ENCODE measurements around the gene MYO10. TPM values are rescaled to one million over a fixed set of nuclear protein-coding genes. Genes with fewer than 3 reads are reported as not detected.

MYO10 gene
- total and polyA plus RNA-seq, 2 experiments from 2014 or later = 119 to 276 TPM

- peaks cover 40% of the 10 kb centered on the region for H3K4me1 ChIP-seq (ENCODE audit: insufficient read depth)
- Mint-ChIP-seq H3K36me3 (ENCODE audit: low read depth) (no peaks in the 10 kb centered on the region), H3K4me3 (no peak overlapping the region), H3K9me3 (no peaks in the 10 kb centered on the region), H3K27me3 (ENCODE audit: insufficient read depth, low read depth, poor library complexity) (peaks cover 12% of the 10 kb centered on the region), H3K27ac (no peak overlapping the region), H3K4me1 (peaks cover 57% of the 10 kb centered on the region)
- no peak overlapping the region for H3K4me3 ChIP-seq
- no peak overlapping the region for H3K4me2 ChIP-seq
- H3K36me3 ChIP-seq (ENCODE audit: insufficient read depth) = no peaks in the 10 kb centered on the region
- DNase-seq (ENCODE audit: low spot score) (no peak), ATAC-seq (no peak)
- TF ChIP-seq STAT1 (IDR thresholded peaks at IDR 0.05; ENCODE audit: unreplicated experiment) (no peak), CREB1 (CRISPR knock-in tag; IDR thresholded peaks at IDR 0.05; ENCODE audit: low read depth) (no peak), REST (IDR thresholded peaks at IDR 0.05; ENCODE audit: unreplicated experiment) (no peak), NANOG (IDR thresholded peaks at IDR 0.05; ENCODE audit: borderline replicate concordance) (no peak), CTCF (conservative IDR thresholded peaks at IDR 0.05; ENCODE audit: low read depth in 2 of 2) (no peak), JUNB (IDR thresholded peaks at IDR 0.05; ENCODE audit: unreplicated experiment) (no peak), POLR2AphosphoS5 (IDR thresholded peaks at IDR 0.05; ENCODE audit: low read depth) (no peak), EZH2 (IDR thresholded peaks at IDR 0.05; ENCODE audit: low read depth, unreplicated experiment) (no peak), ZNF114 (CRISPR knock-in tag; IDR thresholded peaks at IDR 0.05) (no peak)
- H3K79me2 ChIP-seq (replicated peaks; ENCODE audit: insufficient read depth) = peaks cover 89% of the 10 kb centered on the region
- no peak overlapping the region for H2AFZ ChIP-seq
- no peaks in the 10 kb centered on the region for H3K27me3 ChIP-seq (ENCODE audit: insufficient read depth)
- no peaks in the 10 kb centered on the region for H3F3A ChIP-seq (replicated peaks; ENCODE audit: low read depth)
- H3K9me2 ChIP-seq (ENCODE audit: insufficient read depth) = no peaks in the 10 kb centered on the region
- no peak overlapping the region for H3K27ac ChIP-seq (ENCODE audit: low read depth)
- H4K20me1 ChIP-seq (replicated peaks; ENCODE audit: insufficient read depth) = peaks cover 4% of the 10 kb centered on the region; the same call in 1 of the 2 replicates
Measured at GRCh38 chr5:16888694-16889124, 47.4 kb downstream of the MYO10 start.

GRCh38 chr5:16886793-16887345, 49.2 kb downstream of the MYO10 start:
- DNase-seq (ENCODE audit: low spot score) = no peak
- 0 out of 2 replicates have a peak, but pooled peaks cover 4% of the 10 kb centered on the region for H4K20me1 ChIP-seq (replicated peaks; ENCODE audit: insufficient read depth)
- H3K4me2 ChIP-seq = no peak overlapping the region
- H3K27me3 Mint-ChIP-seq (ENCODE audit: insufficient read depth, low read depth, poor library complexity) = peaks cover 6% of the 10 kb centered on the region
- H2AFZ ChIP-seq = no peak overlapping the region
- H3K27ac Mint-ChIP-seq = no peak overlapping the region
- peaks cover 90% of the 10 kb centered on the region for H3K79me2 ChIP-seq (replicated peaks; ENCODE audit: insufficient read depth)
- H3K27ac ChIP-seq (ENCODE audit: low read depth) = peak overlapping the region; percentile 24; the same call in 1 of the 2 replicates
- H3K9me2 ChIP-seq (ENCODE audit: insufficient read depth) = no peaks in the 10 kb centered on the region
- H3K9me3 Mint-ChIP-seq = no peaks in the 10 kb centered on the region
- H3K4me3 Mint-ChIP-seq = no peak overlapping the region
- no peaks in the 10 kb centered on the region for H3K36me3 Mint-ChIP-seq (ENCODE audit: low read depth)
- H3K36me3 ChIP-seq (ENCODE audit: insufficient read depth) = no peaks in the 10 kb centered on the region
- ATAC-seq = peak; percentile 22
- H3K27me3 ChIP-seq (ENCODE audit: insufficient read depth) = no peaks in the 10 kb centered on the region
- peaks cover 37% of the 10 kb centered on the region for H3K4me1 ChIP-seq (ENCODE audit: insufficient read depth)
- no peak overlapping the region for H3K4me3 ChIP-seq
- H3F3A ChIP-seq (replicated peaks; ENCODE audit: low read depth) = no peaks in the 10 kb centered on the region
- H3K4me1 Mint-ChIP-seq = peaks cover 59% of the 10 kb centered on the region
- no peak for TF ChIP-seq JUNB (IDR thresholded peaks at IDR 0.05; ENCODE audit: unreplicated experiment)
- no peak for TF ChIP-seq ZNF331 (CRISPR knock-in tag; IDR thresholded peaks at IDR 0.05; ENCODE audit: low read depth)
- TF ChIP-seq EZH2phosphoT487 (IDR thresholded peaks at IDR 0.05; ENCODE audit: unreplicated experiment) = no peak
- no peak for TF ChIP-seq CTCF (conservative IDR thresholded peaks at IDR 0.05; ENCODE audit: low read depth in 2 of 2)

Measured in GM23338 (cell line).